ENCODE data around the gene CLCN5.

GRCh38 chrX:49991758-49992157, 69.4 kb downstream of the CLCN5 start:
- TF ChIP-seq EP300 (IDR thresholded peaks at IDR 0.05) = no peak
- TF ChIP-seq, protein P1, sequence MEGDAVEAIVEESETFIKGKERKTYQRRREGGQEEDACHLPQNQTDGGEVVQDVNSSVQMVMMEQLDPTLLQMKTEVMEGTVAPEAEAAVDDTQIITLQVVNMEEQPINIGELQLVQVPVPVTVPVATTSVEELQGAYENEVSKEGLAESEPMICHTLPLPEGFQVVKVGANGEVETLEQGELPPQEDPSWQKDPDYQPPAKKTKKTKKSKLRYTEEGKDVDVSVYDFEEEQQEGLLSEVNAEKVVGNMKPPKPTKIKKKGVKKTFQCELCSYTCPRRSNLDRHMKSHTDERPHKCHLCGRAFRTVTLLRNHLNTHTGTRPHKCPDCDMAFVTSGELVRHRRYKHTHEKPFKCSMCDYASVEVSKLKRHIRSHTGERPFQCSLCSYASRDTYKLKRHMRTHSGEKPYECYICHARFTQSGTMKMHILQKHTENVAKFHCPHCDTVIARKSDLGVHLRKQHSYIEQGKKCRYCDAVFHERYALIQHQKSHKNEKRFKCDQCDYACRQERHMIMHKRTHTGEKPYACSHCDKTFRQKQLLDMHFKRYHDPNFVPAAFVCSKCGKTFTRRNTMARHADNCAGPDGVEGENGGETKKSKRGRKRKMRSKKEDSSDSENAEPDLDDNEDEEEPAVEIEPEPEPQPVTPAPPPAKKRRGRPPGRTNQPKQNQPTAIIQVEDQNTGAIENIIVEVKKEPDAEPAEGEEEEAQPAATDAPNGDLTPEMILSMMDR (IDR thresholded peaks at IDR 0.05) = no peak

Data from A549 (cell line).